SHP77 treated with DMSO at 0.1 percent for 48 hours (cell line): Measurements from ENCODE around the gene SERPINF2.
"Not testable (repeated sequence)": the region's sequence is repeated elsewhere in the genome, so short reads cannot be mapped to it uniquely, and the experiment has no call there.

ENCODE experiments used
- DNase-seq: peaks from one replicate; lab custom pipeline; 2025; lab: John Stamatoyannopoulos, UW

The SERPINF2 gene

DNA sequence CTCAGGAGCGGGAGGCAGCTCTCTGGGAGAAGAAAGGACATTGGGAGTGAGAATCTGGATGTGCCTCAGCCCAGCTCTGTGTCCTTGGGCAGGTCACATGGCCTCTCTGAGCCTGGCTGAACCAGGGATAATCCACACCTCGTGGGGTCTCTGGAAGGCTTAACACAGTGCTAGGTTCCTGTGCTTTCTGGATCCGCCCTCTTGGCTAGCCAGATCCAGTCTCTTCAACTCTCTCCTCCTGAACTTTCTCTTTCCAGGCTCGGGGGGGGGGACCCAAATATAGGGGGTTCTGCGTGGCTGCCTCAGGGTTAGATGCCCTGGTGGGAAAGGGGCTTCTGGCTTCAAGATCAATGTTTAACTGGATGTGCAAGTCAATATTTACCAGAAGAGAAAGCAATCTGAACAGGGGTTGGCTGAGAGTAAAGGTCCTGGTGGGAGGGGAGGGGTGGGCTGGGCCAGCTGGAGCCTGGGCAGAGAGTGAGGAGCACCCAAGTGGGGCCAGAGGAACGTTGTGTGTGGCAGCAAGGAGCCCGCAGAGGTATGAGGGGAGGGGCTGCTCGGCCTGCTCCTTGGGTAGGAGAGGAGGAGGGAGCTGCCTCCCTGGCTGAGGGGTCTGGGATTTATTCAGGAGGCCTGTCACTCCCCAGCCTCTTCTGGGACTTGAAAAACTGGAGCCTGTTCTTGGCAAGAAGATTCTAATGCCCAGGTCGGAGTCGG lies at the start of gene SERPINF2:
Gene SERPINF2 (plus strand): TSS at position 501 of the 717 bp plus-strand sequence. CDS start 2,125 bp downstream, outside the sequence.
- DNase-seq: no peak

DNA sequence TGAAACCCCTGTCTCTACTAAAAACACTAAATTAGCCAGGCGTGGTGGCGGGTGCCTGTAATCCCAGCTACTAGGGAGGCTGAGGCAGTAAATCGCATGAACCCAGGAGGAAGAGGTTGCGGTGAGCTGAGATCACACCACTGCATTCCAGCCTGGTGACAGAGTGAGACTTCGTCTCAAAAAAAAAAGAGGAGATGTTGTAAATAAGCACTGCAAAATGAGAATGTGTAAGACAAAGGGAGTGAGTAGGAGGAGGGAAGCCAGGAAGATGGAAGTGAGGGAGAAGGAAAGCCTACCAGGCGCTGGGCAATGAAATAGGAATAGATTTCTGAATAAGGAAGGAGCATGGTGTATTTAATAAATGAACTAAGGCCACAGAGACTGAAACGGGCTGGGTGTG lies 49.3 kb upstream of the SERPINF2 start:
- no peak for DNase-seq

DNA sequence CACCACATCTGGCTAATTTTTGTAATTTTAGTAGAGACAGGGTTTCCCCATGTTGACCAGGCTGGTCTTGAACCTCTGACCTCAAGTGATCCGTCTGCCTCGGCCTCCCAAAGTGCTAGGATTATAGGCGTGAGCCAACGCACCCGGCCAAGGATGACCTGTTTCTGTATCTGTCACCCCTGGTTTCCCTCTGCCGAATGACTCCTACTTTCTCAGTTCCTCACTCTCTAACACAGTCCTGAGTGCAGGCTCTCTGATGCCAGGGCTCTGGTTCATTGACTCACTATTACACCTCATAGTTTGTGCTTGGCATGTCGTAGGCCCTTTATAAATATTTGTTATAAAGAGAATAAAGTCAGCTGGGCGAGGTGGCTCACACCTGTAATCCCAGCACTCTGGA lies 47.3 kb upstream of the SERPINF2 start:
- no peak for DNase-seq

DNA sequence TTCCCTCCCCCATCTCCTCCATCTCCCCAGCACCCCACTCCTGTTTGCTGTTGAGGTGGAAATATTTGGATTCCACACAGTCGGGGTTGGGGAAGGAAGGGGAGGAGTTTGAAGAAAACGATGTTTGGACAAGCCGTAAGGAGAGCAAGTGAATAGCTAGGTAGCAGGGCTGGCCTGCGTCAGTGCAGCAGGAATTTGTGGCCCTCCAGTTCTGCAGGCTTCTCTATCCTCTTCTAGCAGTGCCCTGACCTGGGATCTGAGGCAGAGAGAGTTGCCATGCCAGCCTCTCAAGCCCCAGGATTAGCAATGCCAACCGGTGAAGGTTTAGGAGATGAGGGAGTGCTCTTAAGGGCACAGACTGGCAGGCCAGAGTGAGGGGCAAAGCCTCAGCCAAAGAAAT lies 45.0 kb upstream of the SERPINF2 start:
- DNase-seq: no peak

DNA sequence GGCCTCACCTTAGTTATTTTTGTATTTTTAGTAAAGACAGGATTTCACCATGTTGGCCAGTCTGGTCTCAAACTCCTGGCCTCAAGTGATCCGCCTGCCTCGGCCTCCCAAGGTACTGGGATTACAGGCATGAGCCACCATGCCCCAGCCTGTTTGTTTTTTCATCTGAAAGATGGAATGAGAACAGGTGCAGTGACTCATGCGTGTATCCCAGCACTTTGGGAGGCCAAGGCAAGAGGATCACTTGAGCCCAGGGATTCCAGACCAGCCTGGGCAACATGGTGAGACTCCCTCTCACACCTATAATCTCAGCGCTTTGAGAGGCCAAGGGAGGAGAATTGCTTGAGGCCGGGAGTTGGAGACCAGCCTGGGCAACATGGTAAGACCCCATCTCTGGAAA lies 42.8 kb upstream of the SERPINF2 start:
- not testable (repeated sequence) for DNase-seq

DNA sequence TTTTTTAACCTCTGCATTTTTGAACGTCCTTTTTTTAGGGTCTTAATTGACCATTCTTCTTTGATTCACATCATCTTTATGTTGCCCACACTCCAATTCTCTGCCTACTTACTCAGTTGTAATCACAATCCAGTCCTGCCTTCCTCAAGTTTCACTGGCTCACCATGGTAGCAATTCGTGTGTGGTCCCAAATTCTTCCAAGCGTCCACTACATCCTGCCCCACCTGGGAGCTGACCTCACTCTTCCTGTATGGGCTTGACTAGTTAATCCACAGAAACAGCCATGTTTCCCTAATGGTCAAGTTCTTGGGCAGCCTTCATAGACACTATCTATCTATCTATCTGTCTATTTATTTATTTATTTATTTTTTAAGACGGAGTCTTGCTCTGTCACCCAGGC lies 39.6 kb upstream of the SERPINF2 start:
- DNase-seq: no peak

DNA sequence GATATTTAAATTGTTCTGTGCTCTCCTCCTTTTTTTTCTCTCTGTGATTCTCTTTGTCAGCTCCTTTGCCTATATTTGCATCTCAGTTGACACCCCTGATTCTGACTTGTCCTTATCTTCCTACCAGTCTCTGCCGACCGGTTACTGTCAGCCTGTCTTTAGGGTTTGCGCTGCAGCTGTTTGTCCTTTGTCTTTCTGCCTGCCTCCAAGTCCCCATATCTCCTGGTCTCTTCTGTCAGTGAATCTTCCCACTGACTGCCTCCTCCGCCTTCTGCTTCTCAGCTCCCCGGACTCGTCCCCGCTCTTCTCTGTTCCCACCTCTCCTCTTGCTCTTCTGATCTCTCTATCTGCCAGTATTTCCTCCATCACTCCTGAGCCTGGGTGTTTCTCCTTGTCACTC lies 37.7 kb upstream of the SERPINF2 start:
- no peak for DNase-seq

DNA sequence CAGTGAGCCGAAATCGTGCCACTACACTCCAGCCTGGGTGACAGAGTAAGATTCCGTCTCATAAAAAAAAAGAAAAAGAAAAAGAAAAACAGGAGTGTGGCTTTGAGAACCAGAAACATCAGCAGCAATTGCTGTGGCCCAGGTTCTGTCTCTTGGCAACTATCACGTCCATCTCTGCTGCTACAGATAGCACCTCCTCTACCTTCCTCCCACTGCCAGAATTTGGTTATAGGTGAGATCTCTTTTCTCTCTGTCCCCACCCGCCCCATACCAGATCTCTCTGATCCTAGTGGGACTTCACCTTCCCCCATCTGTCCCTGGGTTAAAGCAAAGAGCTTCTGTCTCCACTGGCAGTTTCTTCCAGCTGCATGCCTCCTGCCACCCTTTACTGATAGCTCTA lies 35.6 kb upstream of the SERPINF2 start:
- no peak for DNase-seq

DNA sequence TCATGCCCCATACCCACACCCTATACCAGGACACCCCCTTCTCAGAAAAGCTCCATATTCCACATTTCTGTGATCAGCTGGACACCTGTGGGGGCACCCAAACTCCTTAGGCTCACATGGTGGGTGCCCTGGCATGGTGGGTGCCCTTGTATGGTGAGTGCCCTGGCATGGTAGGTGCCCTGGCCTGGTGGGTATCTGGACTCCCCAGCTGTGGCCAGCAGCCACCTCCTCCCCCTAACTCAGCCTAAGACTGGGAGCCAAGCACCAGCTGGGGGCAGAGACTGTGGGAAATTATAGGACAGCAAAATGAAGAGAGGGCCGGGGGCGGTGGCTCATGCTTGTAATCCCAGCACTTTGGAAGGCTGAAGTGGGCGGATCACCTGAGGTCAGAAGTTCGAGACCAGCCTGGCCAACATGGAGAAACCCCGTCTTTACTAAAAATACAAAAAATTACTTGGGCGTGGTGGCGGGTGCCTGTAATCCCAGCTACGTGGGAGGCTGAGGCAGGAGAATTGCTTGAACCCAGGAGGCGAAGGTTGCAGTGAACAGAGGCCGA lies 33.8 kb upstream of the SERPINF2 start:
- not testable (repeated sequence) for DNase-seq

DNA sequence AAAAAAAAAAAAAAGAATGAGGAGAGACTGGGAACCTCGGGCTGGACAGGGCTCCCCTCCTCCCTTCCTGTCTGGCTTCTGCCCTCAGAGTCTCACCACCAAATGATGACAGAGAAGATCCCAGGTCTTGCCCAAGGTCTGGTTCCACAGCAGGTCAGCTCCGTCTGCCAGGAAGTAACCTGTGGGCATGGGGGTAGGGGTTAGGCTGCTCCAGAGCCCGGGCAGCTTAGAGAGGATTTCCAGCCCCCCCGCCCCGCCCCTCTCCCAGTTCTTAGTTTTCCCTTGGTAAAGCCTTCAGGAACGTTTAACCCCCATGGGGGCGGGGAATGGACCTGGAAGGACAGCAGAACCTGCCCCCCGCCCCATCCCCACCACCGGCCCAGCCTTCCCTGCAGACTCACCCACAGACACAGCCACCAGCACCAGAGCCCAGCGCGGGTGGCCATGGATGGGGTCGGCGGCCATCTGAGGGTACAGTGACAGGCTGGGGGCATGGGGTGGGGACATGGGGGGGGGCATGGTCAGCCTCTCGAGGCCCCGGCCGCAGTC lies 33.2 kb upstream of the SERPINF2 start:
- DNase-seq: no peak

DNA sequence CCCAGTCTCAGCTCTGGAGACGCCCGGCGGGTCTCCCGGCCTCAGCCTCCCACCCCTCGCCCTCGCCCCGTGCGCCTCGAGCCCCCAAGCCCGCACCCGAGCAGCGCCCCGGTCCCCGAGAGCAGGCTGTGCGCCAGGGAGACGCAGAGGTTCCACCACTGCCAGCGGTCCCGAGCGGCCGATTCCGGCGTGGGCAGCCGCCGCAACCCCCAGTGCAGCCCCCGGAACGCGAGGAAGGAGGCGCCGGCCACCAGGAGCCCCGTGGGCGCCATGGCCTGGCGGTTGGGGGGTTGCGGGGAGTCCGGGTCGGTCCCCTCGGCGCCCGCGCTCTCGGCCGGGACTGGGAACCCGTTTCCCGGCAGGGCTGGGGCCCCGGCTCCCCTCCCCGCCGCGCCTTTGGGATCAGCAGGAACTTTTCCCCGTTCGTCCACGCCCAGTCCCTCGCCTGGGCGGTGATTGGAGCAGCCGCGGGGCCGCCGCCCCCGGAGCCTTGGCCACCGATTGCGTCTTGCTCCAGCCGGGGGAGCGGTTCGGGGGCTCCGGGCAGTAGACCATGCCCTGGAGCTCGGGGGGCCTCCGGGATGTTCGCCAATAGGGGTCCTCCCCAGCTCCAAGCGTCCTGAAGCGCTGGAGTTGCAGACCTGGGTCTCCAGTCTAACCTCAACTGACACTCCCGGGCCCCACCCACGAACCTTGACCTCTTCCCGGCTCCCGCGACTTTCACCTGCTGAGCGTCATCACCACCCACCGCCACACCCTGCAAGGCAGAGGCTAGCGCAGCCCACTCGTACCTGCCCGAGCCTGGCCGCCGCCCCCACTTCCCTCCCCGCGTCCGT lies 32.5 kb upstream of the SERPINF2 start, which contains the start of gene TLCD2:
Gene TLCD2 (minus strand): TSS at position 407 of the 836 bp plus-strand sequence. CDS start 135 bp downstream, at position 272.
- no peak for DNase-seq

DNA sequence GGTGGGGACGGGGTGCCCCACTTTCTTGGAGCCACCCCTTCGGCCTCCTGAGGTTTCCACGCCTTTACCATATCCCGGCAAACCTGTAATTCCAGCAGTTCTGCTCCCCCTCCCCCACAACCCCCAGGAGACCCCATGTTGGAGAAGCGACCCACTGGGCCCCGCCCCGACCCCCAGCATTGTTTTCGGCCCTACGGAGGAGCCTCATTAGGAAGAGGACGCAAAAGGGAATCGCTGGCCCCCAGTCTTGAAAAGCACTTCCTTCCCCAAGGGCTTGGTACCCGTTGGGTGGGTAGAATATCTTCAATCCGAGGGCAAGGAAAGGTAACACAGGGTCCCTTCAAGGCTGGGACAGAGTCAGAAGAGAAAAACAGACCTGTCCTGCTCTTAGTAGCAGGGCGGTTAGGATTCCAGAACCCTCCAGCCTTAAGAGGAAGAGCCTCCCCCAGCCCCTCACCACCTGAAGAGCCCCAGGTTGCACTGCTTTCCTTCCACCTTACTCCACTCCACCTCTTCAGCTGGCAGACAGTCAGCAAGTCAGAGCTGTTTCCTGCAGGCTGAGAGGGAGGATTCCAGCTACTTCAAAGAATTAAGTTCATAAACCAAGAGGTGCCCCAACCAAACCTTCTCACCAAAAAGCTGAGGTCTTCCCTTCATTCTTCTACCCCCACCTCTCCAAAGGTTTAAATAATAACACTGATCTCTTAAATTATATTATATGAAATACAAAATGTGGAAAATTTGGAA lies 31.7 kb upstream of the SERPINF2 start:
- DNase-seq: no peak

DNA sequence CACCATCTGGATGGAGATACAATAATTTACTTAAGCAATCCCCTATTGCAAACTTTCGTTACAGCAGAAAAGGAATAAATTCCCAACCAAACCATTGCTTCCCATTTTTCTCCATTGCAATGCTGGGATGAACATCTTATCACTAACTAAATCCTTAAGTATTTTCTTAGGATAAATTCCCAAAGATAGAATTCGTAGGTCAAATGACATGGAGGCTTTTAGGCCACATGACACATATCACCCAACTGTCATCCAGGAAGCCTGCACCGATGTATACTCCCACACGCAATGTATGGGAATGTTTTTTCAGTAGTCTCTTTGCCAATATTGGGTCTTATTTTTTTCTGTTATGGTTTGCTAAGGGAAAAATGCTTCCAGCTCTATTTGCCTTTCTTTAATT lies 30.9 kb upstream of the SERPINF2 start:
- DNase-seq: no peak

DNA sequence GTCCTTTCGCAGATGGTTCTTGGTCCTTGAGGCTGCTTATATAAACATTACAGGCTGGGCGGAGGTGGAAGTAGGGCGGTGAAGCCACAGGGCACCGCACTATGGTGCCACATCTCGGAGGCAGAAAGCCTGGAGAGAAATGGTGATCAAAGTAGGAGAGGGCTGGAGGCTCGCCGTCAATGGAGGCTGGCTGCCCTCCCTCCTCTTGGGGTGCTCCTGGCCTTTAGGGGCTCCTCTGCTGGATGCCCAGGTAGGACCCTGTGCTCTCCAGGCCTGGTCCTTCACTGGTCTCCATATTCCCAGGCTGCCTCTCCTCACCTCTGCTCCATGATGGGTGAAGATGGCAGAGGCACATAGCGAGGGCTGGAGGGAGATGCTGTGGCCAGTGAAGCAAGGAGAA lies 30.4 kb upstream of the SERPINF2 start:
- DNase-seq: no peak

DNA sequence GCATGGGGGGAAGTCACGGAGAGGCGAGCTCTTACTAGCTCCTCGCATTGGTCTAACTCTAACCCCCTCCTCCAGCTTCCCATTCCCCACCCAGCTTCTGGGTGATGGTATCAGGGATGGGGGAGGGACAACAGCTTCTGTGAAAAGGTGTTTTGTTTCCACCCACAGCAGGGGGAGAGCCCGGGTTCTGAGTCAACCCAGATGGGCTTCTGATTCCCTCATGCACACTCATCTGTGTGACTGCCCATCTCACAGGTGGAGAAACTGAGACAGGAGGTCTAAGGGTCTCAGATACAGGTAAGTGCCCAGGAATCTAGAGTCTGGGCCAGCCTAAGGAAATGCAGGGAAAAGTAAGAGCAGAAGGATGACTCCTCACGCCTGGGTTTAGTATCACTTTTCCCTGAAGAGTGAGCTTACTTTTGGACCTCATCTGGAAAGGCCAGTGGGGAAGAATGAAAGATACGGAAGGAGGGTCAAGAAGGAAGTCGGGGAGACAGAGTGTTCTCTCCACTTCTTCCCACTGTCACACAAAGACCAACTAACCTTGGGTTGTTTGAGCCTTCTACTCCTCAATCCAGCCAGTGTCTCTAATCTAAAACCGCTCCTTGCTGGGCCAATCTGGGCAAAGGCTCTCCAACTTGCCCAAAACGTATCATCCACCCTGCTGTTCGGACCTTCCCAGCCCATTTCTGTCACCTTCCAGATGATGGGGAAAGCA lies 29.4 kb upstream of the SERPINF2 start:
- DNase-seq: no peak

DNA sequence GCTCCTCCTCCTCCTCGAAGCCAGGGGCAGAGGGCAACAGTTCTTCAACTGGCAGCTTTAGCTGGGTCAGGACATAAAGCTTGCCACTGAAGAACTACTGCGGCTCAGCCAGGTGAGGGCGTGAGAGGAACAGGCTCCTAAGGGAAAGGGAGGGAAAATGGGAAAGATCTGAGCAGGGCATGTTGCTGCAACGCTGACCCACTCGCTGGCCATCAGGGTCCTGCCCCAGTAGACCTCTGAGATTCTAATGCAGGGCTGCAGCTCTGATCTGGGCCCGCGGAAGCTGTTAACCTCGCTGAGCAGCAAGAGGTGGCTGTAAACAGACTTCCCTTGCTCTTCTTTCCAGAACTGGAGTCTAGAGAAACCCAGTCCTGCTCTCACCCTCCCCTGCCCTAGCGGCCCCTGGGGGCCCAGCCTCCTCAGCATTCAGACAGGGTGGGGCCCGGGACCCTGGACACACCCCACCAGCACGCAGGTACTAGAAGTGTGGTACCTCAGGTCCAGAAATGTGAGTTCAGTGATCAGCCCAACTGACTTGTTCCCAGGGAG lies 28.7 kb upstream of the SERPINF2 start:
- peak; percentile 67 for DNase-seq

DNA sequence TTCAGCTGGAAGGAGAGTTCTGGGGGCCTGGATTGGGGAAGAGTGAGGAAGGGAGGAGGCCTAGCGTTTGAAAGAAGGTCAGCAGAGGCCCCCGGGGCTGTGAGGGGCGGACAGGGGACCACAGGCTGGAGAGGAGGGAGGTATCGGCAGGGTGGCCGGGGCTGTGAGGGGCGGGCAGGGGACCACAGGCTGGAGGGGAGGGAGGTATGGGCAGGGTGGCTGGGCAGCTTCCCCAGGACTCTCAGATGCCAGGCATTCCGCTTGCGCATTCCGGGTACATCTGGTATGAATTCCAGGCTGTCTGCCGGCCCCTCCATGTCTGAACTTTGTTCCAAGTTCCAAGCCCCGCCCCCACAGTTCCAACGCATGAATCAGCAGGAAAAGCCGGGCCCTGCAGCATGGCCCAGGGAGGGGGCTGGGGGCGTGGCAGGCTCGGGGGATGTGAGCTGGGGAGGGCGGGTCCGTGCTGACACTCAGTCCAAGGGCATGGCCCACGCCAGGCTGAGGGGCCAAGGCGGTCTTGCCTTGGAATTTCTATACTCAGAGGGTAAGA lies 28.2 kb upstream of the SERPINF2 start:
- DNase-seq: peak; percentile 35

DNA sequence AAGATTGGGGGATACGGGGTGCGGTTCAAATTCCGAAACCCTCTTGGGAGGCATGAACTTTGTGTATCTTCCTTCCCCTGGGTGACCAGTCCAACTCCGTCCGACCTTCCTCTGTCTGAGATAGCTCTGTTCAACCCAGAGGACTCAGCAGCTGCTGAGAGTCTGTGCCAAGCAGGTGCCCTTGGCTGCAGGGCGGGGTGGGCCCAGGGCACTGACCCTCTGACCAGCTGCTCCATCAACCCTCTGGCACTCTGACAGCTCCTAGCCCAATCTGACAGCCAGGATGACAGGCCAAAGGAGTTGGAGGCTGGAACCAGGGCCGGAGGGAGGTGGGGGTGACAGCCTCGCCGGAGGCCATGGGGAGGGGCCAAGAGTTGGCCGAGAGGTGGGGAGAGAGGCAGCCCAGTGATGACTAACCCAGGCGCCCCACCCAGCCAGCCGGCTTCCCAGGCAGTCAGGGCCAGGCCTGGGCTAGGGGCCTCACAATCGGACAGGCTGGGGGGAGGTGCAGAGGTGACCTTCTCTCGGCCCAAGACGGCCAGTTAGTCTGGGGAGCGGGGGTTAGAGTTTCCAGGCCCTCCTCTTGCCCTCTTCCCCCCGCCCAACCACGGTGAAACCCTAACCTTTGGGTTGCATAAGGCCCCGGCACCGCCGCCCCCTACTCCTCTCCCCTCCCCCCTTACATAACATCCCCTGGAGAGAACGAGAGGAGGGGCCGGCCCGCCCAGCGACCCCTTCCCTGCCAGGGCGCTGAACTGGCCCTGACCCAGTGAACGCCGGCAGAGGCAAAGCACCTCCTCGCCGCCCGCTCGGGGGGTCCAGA lies 27.5 kb upstream of the SERPINF2 start:
- DNase-seq: peak; percentile 41

DNA sequence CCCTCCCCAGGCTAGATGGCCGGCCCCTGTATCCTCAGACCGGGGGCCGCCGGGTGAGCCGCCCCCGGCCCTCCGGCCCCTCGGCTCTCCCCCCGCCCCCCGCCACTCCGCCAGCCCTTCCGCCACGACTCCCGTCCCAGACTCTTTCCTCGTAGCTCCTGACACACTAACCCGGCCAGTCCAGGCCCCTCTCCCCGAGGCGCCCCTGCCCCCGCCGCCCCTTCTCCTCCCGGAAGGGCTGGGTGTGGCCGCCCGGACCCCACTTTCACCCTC lies 26.9 kb upstream of the SERPINF2 start:
- no peak for DNase-seq
